HepG2 (cell line): ENCODE data around the gene KCTD21. TPM values are rescaled to one million over a fixed set of nuclear protein-coding genes. Genes with fewer than 3 reads are reported as not detected.

Source experiments
- ATAC-seq: fragments of 200-7000 bp; cut with Tn5 transposase; 3 replicates; pipeline ENCODE4 v1.9.1; 2020; ENCODE audit warnings: mild to moderate bottlenecking, moderate library complexity
- BruUV-seq: library from RNA; stranded (reverse); fragments of 400-500 nt; replicated peaks from 2 replicates; lab custom pipeline; 2021; lab: Mats Ljungman, UMichigan
- CTCF ChIA-PET: fragments of 300-600 bp; formaldehyde crosslinking; extraction: SDS; loops from one replicate; lab custom pipeline; 2021; ENCODE audit warnings: low total read pairs, inconsistent platforms, low intra/inter-chr PET ratio; lab: Yijun Ruan, JAX
- POLR2A ChIA-PET: fragments of 350-600 bp; sonication (Branson Sonifier 250); formaldehyde crosslinking; loops from one replicate; lab custom pipeline; 2020; ENCODE audit warnings: antibody characterized with exemption, inconsistent platforms; lab: Yijun Ruan, JAX
- DNase-seq: peaks from one replicate; pipeline ENCODE4 v3.0.0-alpha.2; 2015; ENCODE audit warnings: low spot score
- FAIRE-seq: peaks from 3 replicates; lab custom pipeline; 2011; peaks lifted over from hg19 to GRCh38; lab: Jason Lieb, UNC
- H2AFZ ChIP-seq: one replicate; pipeline ENCODE4 v1.6.1; 2011; ENCODE audit warnings: low read length, inconsistent platforms
- H3K27ac ChIP-seq: fragments of 300-600 bp; 3 replicates; pipeline ENCODE4 v1.8.0; 2011; ENCODE audit warnings: mixed run types, mild to moderate bottlenecking, mixed read lengths, low read length, inconsistent platforms; ENCODE audit not compliant: insufficient read depth; ENCODE audit errors: extremely low read length
- H3K27me3 ChIP-seq, 2 experiments: fragments of 200-600 bp in 1 of 2; 2 replicates in 1 of 2; 3 replicates in 1 of 2; pipeline versions ENCODE4 v1.6.0 to v1.8.0; 2011; ENCODE audit warnings: low read length in 2 of 2, mild to moderate bottlenecking in 2 of 2, moderate library complexity in 2 of 2, inconsistent platforms in 1 of 2; ENCODE audit not compliant: insufficient read depth in 2 of 2, control insufficient read depth in 1 of 2
- H3K36me3 ChIP-seq, 2 experiments: fragments of 200-600 bp in 1 of 2; replicated peaks in 1 of 2; 2 replicates in 1 of 2; 3 replicates in 1 of 2; pipeline versions ENCODE4 v1.5.1 to v1.8.0; 2011; ENCODE audit warnings: low read length in 2 of 2, inconsistent platforms in 1 of 2; ENCODE audit not compliant: insufficient read depth in 2 of 2, control insufficient read depth in 1 of 2
- H3K4me1 ChIP-seq: 2 replicates; pipeline ENCODE4 v1.5.1; 2012; ENCODE audit warnings: low read length, inconsistent platforms; ENCODE audit not compliant: insufficient read depth
- H3K4me2 ChIP-seq: 2 replicates; pipeline ENCODE4 v1.6.0; 2011; ENCODE audit warnings: low read depth, low read length, inconsistent platforms
- H3K4me3 ChIP-seq, 3 experiments: fragments of 200-600 bp in 1 of 3; sonication (generic), shearing (Covaris generic) in 1 of 3; replicated peaks in 1 of 3; 2 replicates each; pipeline ENCODE4 v1.5.1; 2011 to 2016; ENCODE audit warnings: low read length in 3 of 3, inconsistent platforms in 2 of 3, low read depth in 2 of 3, mild to moderate bottlenecking in 2 of 3, control low read depth in 1 of 3, mixed read lengths in 1 of 3; ENCODE audit not compliant: insufficient read depth in 1 of 3
- H3K79me2 ChIP-seq: one replicate; pipeline ENCODE4 v1.6.1; 2011; ENCODE audit warnings: low read length, inconsistent platforms; ENCODE audit not compliant: insufficient read depth
- H3K9ac ChIP-seq: 2 replicates; pipeline ENCODE4 v1.6.0; 2011; ENCODE audit warnings: mild to moderate bottlenecking, low read depth, low read length, inconsistent platforms; ENCODE audit not compliant: insufficient read depth
- H3K9me3 ChIP-seq: 2 replicates; pipeline ENCODE4 v1.5.1; 2012; ENCODE audit warnings: mild to moderate bottlenecking, low read length
- H4K20me1 ChIP-seq: 2 replicates; pipeline ENCODE4 v1.6.0; 2011; ENCODE audit warnings: inconsistent platforms, mild to moderate bottlenecking, low read length, moderate library complexity; ENCODE audit not compliant: insufficient read depth
- PHF8 ChIP-seq: sonication (generic); formaldehyde crosslinking; IDR thresholded peaks from 2 replicates; pipeline ENCODE4 v1.5.0; 2020; ENCODE audit warnings: missing genetic modification reagents
- PLSCR1 ChIP-seq: sonication (generic); formaldehyde crosslinking; IDR thresholded peaks from 2 replicates; pipeline ENCODE4 v1.5.0; 2020; ENCODE audit warnings: missing genetic modification reagents, mild to moderate bottlenecking, borderline replicate concordance
- ZNF232 ChIP-seq: sonication (generic); formaldehyde crosslinking; IDR thresholded peaks from 2 replicates; pipeline ENCODE4 v1.4.0; 2020; ENCODE audit warnings: missing genetic modification reagents, borderline replicate concordance
- ZNF253 ChIP-seq: sonication (generic); formaldehyde crosslinking; IDR thresholded peaks from 2 replicates; pipeline ENCODE4 v1.8.0; 2022; ENCODE audit warnings: mild to moderate bottlenecking, missing genetic modification reagents, borderline replicate concordance
- ZNF564 ChIP-seq: sonication (generic); formaldehyde crosslinking; IDR thresholded peaks from 2 replicates; pipeline ENCODE4 v1.8.1; 2023; ENCODE audit warnings: mild to moderate bottlenecking, missing genetic modification reagents
- ZNF710 ChIP-seq: sonication (generic); formaldehyde crosslinking; IDR thresholded peaks from 2 replicates; pipeline ENCODE4 v1.5.0; 2020; ENCODE audit warnings: mild to moderate bottlenecking, missing genetic modification reagents, borderline replicate concordance
- WGBS: methylation state at CpG from one replicate; pipeline ENCODE4 v1.1.6; 2017; ENCODE audit warnings: low lambda C conversion rate; 5-methylcytosine and 5-hydroxymethylcytosine counted together
- in situ Hi-C: cut with HindIII; loops from 2 replicates; pipeline ENCODE4 v1.10.0; 2017; ENCODE audit warnings: low pct_unique_long_range_greater_than_20kb; ENCODE audit not compliant: extremely low pct_ligation_motif_present
- intact Hi-C: fragments of 100-400 bp; cut with micrococcal nuclease; formaldehyde crosslinking; loops from one replicate; pipeline ENCODE4 v1.10.0; 2022; ENCODE audit not compliant: unreplicated experiment
- polyA plus RNA-seq, 8 experiments: library from polyadenylated mRNA; depleted of rRNA in 3 of 8; stranded (reverse) in 7 of 8; unstranded in 1 of 8; fragments of >200 nt; fragmentation: Illumina TruSeq in 4 of 8; extraction: Trizol in 4 of 8; gene quantifications; 2 replicates each; pipeline versions ENCODE4 v1.2.1 to v1.2.3, GENCODE V29; 2011 to 2016; ENCODE audit warnings: low read depth in 4 of 8, missing spikeins in 1 of 8, mixed read lengths in 1 of 8; ENCODE audit not compliant: insufficient read depth in 1 of 8
- total RNA-seq, 5 experiments: library from RNA; depleted of rRNA; stranded (reverse); fragments of >200 nt; fragmentation: Illumina TruSeq; extraction: Trizol; gene quantifications; 2 replicates each; pipeline ENCODE4 v1.2.3, GENCODE V29; 2016; ENCODE audit warnings: low read depth in 1 of 5
- TF ChIP-seq, protein P1 (sequence below): sonication (generic); formaldehyde crosslinking; IDR thresholded peaks from 2 replicates; pipeline ENCODE4 v1.8.0; 2022; ENCODE audit warnings: mild to moderate bottlenecking, missing genetic modification reagents, moderate library complexity

KCTD21 gene
- total and polyA plus RNA-seq, 2 of the 13 experiments (the other 11 are each of a cell fraction or from before 2014, with no cell fraction given): 3.1 to 13.5 TPM

DNA sequence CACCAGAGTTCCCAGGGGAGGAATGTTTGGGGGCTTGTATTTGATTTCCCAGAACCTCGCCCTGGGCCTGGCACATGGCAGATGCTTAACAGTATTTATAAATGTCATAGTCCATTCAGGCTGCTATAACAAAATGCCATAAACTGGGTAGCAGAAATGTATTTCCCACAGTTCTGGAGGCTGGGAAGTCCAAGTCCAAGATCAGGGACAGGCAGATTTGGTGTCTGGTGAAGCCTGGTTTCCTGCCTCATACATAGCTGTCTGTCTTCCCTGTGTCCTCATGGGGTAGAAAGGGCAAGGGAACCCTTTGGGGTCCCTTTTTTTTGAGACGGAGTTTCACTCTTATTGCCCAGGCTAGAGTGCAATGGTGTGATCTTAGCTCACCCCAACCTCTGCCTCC, 24.0 kb downstream of the KCTD21 start:
- DNase-seq (no peak), ATAC-seq (no peak), FAIRE-seq (no peak)
- no peak overlapping the region for H3K9ac ChIP-seq
- no peaks in the 10 kb centered on the region for H3K9me3 ChIP-seq
- no peak overlapping the region for H3K4me2 ChIP-seq
- H3K27me3 ChIP-seq: no peaks in the 10 kb centered on the region
- 96% methylated on average over 2 of the region's 2 CpGs for WGBS
- H3K36me3 ChIP-seq: no peaks in the 10 kb centered on the region
- BruUV-seq: no TSS peak
- in situ Hi-C loops (no loop called here), intact Hi-C loops (no loop called here)
- CTCF ChIA-PET: no interaction called here
- no peak overlapping the region for H2AFZ ChIP-seq
- H3K4me1 ChIP-seq: peaks cover 35% of the 10 kb centered on the region
- no peak overlapping the region for H3K27ac ChIP-seq
- POLR2A ChIA-PET: no interaction called here
- TF ChIP-seq ZNF564 (CRISPR knock-in tag) (peak; percentile 92; the same call in 1 of the 2 replicates), PLSCR1 (no peak), ZNF710 (CRISPR knock-in tag) (no peak), PHF8 (CRISPR knock-in tag) (no peak), ZNF232 (CRISPR knock-in tag) (no peak), ZNF253 (no peak)
- TF ChIP-seq, protein P1, sequence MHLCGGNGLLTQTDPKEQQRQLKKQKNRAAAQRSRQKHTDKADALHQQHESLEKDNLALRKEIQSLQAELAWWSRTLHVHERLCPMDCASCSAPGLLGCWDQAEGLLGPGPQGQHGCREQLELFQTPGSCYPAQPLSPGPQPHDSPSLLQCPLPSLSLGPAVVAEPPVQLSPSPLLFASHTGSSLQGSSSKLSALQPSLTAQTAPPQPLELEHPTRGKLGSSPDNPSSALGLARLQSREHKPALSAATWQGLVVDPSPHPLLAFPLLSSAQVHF: no peak
- TF ChIP-seq, all 625 proteins: peak for 1
- H4K20me1 ChIP-seq: no peaks in the 10 kb centered on the region
- no peaks in the 10 kb centered on the region for H3K79me2 ChIP-seq
- no peak overlapping the region for H3K4me3 ChIP-seq
